ENCODE data around the gene NRP1. TPM values are rescaled to one million over a fixed set of nuclear protein-coding genes. Genes with fewer than 3 reads are reported as not detected.
"Not testable (repeated sequence)": the region's sequence is repeated elsewhere in the genome, so short reads cannot be mapped to it uniquely, and the experiment has no call there.

The NRP1 gene
- total RNA-seq, 1 donor from 2014 or later, result 209 TPM

DNA sequence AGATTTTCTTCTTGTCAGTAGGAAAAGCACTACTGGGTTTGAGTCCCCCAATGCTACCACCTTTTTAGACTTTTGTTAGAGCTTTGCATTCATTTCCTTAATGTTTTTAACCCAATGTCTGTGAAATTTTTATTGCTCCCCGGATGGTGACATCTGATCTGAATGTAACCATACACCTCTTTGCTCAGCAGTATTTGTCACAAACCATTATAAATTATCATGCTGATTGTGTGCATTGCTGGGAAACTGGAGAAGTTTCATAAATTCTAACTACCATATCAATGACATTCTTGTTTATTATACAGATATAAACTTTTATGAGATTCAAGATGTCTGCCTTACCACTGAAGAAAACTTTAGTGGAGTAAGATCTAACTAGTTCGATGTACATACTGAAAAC is 8.5 kb downstream of the NRP1 start:
- DNase-seq (ENCODE audit: extremely low read depth, low read depth, low spot score), result no peak

DNA sequence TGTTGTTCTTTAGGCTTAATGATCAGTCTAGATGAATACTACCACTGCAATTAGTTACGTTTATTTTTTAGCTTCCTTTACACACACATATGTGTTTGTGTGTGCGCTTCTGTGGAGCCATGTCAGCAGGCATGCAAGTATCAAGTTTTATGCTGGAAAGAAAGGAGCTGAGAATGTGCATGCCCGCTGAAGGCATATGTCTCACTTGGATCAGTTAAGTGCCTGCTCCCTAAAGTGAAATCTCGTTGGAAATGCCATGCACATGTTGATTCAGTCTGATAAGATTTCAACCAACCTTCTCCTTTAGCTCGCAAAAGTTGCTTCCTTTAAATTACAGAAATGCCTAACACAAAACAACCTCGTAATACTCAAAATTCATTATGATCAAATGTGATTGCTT is 10.7 kb downstream of the NRP1 start:
- no peak for DNase-seq (ENCODE audit: extremely low read depth, low read depth, low spot score)

DNA sequence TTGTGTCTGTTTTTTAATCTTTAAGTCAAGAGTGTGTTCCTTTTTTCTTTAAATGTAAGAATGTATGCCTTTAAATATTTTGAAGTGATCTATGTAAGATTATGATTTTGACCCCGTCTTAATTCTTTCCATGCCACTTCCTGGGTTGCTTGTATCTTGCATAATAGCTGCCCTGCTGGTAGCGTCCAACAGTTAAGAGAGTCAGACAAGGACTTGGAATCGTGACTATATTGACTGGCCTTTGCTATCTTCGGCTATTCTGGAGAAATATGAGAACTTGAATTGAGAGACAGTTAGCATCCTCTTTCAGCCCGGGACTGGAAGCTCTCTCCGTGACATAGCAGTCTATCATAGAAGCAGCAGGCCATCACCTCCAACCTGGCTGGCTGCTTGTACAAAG is 13.0 kb downstream of the NRP1 start:
- DNase-seq (ENCODE audit: extremely low read depth, low read depth, low spot score), result no peak

DNA sequence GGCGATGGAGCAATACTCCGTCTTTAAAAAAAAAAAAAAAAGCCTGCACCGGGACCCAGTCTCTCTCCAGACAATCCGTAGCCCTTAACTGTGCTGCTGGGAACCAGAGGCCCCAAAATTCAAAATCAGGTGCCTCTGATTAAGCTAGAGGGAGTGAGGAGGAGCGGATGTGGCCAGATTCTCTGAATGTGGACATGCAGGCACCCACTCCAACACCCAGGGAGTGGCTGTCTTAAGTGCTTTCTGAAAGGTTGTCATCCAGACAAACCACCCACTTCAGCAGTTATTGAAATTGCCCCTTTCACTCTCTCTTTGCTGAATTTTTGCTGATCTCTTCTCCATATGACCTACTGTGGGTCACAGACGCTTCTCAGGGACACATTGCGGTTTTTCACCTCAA is 14.2 kb downstream of the NRP1 start:
- no peak for DNase-seq (ENCODE audit: extremely low read depth, low read depth, low spot score)

DNA sequence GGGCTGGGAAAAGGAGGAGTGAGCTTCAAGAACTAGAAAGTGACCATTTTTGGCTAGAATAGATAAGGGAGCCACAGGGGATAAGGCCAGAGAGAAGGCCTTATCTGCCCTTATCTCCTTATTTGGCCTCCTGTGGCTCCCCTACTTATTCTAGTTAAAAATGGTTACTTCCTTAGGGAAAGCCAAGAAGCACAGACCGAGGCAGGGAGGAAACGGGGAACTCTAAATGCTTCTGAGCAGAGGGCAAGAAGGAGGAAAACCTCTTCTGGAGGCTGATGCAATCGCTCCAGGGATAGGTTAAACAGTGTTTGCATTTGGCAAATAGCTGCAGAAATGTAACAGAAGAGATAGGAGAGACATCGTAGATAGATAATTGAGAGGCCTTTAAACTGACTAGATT is 18.6 kb downstream of the NRP1 start:
- no peak for DNase-seq (ENCODE audit: extremely low read depth, low read depth, low spot score)

DNA sequence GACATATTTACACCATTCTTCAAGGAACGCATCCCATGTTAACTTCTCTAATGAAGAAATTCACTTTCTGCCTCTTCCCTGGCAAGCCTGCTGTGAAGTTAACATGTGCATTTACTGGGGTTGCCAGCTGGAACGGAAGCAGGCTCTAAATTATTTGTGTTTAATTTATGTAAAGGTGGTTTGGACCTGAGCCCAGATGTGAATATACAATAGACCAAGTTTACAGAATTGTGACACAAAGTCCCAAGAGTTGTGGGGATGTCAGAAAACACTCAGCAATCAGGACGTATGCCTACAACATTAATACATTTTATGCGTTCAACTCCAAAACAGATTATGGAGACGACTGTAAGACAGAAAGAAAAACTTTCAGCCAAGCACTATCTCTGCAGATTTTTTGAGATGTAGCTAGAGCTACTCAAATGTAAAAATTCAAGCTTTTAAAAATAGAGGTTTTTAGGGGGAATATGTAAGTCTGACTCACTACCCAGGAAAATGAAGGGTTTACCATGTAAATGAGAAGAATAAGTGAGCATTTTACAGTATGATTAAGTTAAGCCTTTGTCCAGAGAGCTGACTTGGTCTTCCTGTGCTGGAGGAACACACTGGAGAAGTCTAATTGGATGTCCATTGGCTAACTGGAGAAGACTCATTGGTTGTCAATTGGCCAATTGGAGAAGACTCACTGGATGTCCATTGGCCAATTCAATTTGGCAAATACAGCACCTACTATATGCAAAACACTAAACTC is 19.5 kb downstream of the NRP1 start:
- DNase-seq (ENCODE audit: extremely low read depth, low read depth, low spot score), result no peak

DNA sequence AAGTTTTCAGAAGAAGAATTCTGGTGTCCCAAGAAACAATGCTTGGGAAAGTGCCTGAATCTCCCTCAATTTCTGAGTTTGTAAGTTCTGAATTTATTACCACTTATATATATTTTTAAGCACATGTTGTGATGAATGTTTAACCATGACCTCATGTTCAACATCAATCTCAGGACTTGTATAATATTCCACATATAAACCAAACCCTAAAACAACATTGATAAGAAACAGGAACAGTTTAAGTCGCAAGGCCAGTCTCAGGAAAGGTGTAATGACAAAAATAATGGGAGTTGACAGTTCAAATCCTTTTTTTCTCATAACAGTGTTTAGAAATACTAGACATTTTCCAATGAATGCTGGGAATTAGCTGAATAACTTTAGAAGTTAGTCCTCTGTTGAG is 22.8 kb downstream of the NRP1 start:
- no peak for DNase-seq (ENCODE audit: extremely low read depth, low read depth, low spot score)

DNA sequence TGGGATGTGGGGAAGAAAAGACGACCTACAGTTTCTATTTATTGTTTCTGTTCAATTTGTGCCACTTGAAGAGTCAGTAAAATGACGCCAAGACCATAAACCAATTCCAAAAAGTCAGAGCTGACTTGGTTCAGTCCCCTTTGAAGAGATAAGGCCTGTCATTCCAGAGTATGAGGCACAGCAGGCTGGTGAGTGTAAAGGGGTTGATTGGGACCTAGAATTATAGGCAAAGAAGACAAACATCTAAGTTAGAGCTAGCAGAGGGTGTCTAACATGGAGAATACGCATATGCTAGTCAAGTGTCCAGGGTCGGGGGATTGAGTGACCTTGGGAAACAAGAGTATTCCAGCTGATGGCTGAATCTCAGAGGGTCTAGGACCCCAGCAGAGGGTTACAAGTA is 23.6 kb downstream of the NRP1 start:
- no peak for DNase-seq (ENCODE audit: extremely low read depth, low read depth, low spot score)

DNA sequence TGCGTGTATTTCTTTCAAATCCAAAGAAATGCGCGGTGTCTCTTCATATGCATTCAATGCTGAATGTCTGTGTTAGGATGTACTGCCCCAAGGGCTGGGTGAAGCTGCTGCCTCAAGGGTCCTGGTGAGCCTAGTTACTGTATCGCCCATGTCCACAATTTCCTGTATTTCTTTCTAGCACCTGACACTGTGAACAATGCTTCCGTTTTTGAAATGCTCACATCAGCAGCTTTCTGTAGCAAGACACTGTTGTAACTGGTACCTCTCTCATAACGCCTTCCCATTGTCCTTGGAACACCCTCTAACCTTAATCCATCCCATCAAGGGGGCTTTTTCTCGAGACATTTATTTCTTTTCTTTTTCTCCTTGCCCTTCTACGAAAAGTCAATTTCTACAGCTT is 25.1 kb downstream of the NRP1 start:
- no peak for DNase-seq (ENCODE audit: extremely low read depth, low read depth, low spot score)

DNA sequence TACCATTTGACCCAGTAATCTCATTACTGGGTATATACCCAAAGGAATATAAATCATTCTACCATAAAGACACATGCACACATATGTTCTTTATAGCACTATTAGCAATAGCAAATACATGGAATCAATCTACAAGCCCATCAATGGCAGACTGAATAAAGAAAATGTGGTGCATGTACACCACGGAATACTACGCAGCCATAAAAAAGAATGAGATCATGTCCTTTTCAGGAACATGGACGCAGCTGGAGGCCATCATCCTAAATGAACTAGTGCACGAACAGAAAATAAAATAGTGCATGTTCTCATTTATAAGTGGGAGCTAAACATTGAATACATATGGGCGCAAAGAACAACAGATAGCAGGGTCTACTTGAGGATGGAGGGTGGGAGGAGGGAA is 26.6 kb downstream of the NRP1 start:
- no peak for DNase-seq (ENCODE audit: extremely low read depth, low read depth, low spot score)

DNA sequence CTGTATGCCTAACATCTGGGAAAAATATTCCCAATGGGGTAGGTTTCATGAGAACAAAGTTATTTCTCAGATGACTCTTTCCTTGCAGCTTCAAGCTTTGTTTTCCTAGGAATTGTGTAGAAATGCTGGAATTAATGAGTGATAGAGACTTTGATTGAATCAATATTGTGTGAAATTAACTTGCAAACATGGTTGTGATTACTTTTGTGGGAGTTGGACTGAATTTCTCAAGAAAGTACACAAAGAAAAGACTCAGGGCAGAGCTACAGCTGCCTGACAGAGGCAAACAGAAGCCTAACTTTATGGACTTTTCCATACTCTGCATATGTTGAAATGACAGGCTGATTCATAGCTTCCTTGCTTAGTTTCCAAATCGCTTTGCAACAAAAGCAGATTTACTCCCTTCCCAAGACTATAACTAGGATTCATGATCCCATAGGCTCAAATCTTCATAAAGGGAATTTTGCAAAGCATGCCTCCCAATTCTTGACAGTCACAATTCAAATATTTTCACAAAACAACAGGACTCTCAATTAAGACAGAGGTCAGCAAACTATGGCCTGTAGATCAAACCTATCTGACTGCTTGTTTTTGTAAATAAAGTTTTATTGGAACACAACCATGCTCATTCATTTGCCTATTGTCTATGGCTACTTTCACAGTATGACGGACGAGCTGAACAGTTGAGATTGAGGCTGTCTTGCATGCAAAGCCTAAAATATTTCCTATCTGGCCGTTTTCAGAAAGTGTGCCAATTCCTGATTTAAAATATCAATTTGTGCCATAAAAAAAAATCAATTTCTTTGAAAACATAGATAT is 27.6 kb downstream of the NRP1 start:
- DNase-seq (ENCODE audit: extremely low read depth, low read depth, low spot score), result no peak

DNA sequence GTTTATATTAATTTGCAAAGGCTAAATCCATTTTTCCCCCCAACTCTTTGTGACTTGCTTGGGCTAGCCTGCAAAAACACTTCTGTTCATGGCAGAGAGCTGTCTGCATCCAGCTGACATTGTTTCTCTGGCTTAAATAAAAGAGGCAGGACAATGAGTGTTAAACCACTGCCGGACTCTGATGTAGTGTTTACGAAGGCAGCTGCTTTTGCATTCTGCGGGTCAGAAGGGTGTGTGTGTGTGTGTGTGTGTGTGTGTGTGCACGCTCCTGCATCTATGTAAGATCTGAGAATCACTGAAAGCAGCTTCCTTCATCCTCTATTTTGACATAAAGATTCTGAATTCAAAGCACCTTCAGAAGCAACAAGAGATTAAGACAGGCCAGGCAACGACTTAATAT is 28.3 kb downstream of the NRP1 start:
- DNase-seq (ENCODE audit: extremely low read depth, low read depth, low spot score), result no peak

DNA sequence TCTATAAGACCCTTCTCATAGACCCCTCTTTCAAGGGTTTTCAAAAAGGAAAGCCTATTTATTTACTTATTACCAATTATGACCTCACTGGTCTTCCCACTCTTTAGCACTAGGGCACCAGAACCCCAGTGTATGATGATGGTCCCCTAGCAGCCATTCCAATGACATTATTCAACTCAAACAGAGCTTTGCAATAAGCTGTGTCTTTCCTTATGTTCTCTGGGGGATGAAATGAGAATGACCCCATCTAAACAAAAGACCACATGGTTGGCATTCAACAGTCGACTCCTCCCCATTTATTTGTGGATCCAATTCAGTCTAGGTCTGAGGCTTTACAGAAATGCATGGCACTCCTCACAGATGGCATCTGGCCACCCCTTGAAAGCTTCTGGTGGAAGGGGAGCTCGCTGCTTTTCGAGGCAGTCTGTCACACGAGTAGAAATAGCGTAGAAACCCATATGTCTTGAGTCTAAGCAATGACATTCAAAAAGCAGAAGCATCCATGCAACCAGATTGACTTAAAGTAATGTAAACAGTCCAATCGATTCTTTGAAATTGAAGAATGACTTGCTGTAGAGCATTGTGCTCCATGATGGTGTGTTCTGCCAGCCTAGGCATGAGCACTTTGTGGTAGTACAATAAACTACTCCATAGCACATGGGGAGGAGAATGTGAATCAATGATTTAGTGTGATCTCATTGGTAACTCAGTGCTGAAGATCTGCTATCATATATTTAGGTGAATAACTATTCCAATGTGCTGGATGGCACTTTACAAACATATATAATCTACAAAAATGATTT is 29.8 kb downstream of the NRP1 start:
- no peak for DNase-seq (ENCODE audit: extremely low read depth, low read depth, low spot score)

DNA sequence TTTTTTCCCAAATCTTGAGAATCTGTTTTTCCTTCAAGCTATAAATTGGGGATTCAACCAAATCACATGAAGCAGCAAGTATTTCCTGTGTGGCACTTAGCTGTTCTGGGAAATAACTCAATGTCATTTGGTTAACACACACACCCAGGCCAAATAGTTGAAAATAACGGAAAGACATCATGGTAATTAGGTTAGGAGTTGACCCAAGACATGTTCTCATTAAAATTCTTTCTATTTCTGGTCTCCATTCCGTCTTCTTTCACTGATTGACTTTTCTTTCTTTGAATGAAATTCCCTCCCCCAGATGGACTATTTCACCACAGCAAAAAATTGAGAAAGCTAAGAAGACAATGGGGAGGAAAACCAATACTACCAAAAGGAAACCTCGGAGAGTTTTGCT is 30.5 kb downstream of the NRP1 start:
- no peak for DNase-seq (ENCODE audit: extremely low read depth, low read depth, low spot score)

DNA sequence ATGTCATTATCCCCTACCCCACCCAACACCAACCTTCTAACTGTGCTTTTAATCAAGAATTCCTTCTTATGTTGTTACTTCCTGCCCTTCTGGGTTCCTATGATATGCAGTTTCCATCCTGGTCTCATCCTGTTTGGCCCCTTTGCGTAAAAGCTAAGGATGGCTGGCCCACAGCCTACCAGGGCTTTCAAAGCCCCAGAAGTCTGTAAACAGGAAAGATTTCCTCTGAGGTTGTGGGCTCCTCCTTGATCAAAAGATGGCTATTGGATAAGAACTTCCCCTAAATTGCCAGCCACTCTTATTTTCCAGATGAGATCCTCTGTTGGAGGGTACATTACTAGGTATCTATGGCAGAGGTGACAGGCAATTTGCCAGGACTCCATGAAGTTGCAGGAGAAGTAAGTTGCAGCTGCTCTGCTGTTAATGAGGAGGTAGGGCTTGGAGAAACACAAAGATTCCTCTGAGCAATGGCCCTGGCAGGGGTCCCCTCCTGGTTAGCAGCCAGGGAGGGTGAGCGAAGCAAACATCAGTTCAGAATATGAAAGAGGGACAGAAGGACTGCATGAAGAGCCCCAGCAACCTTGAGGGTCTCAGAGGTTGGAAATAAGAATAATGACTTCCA is 32.1 kb downstream of the NRP1 start:
- DNase-seq (ENCODE audit: extremely low read depth, low read depth, low spot score), result no peak

DNA sequence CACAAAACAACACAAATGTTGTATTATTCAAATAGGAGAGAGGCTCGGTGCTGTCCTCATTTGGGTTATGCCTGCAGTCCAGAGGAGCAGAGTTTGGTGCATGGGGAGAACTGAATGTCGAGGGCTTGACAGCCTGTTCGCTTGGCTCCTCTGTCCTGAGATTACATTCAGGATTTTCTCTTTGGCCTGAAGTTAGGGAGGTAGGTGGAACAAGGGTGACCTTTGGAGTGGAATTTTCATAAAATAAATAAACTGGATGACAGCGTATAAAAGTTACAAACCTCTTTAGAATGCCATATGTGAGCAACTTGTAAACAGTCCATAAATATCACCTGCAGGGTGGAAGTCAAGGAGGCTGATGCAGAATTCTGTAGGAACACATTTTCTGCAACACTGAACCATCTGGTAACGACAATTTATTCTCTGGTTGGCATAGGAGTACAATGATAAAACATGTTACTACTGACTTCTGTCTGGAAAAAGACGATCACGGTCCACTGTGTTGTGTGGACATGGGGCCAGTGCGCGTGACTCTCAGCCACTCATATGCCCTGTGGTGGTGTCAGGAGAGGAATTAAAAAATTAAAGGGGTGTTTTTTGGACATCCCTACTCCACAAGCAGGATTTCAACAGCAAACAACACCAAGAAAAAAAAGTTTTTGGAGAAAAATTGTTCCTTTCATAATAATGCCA is 33.2 kb downstream of the NRP1 start:
- DNase-seq (ENCODE audit: extremely low read depth, low read depth, low spot score), result no peak

DNA sequence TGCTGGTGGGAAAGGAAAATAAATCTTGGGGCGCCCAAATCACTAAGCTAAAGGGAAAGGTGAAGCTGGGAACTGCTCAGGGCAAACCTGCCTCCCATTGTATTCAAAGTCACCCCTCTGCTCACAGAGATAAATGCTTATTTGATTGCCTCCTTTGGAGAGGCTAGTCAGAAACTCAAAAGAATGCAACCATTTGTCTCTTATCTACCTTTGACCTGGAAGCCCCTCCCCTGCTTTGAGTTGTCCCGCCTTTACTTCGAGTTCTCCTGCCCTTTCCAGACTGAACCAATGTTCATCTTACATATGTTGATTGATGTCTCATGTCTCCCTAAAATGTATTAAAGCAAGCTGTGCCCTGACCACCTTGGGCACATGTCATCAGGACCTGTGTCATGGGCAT is 33.9 kb downstream of the NRP1 start:
- not testable (repeated sequence) for DNase-seq (ENCODE audit: extremely low read depth, low read depth, low spot score)

DNA sequence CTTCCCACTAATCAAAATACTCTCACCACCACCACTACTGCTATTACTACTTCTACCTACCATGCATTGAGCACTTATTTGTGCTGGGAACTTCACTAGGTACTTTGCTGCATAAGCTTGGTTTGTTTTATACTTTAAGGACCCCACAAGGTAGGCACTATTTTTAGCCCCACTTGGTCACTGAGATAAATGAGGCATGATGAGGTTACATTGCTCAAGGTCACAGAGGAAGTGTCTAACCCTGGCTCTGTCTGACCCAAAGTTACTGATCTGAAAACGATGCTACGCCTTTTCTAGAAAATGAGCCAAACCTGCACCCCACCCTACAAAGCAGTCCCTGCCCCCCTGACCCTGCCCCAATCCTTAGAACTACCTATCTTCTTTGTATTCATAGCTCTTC is 35.6 kb downstream of the NRP1 start:
- no peak for DNase-seq (ENCODE audit: extremely low read depth, low read depth, low spot score)

DNA sequence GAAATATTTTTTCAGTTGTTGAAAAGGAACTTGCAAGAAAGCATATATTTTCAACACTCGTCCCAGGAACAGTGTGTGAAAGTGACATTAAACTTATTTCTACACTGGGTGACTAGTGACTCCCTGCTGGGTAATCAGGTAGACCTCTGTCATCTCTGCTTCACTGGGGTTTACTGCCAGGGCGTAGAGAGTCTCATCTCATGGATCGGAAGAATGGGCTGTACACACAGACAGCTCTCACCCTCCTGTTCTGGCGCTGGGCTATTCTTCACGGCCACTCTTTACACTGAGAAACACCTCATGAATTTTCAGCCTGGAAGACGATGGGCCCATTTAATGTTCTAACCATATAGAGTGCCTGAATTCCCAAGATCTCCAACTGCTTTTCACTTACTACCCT is 36.4 kb downstream of the NRP1 start:
- DNase-seq (ENCODE audit: extremely low read depth, low read depth, low spot score), result no peak

DNA sequence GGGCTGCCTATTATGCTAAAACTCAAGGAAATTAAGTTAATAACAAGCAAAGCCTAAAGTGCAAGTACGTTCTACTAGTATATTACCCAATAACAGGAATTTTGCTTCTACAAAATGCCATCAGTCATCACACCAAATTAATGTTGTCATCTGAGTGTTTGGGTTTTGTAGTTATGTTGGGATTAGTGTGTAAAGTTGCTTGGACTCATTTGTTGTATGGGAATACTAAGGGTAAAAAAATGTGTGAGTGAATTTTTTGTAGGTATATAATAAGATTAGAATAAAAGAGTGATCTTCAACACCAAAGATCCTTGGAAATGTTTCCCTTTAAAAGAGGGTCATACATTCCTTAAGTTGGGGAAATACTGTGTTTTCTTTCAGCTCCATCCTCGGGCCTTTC is 38.6 kb downstream of the NRP1 start:
- no peak for DNase-seq (ENCODE audit: extremely low read depth, low read depth, low spot score)
